Raji (cell line): ENCODE results near the gene SCMH1.

Experiments
- POLR2A ChIP-seq: IDR thresholded peaks from 2 replicates; pipeline ENCODE4 v1.6.1; 2011; ENCODE audit warnings: low read depth, low read length, control low read depth; ENCODE audit not compliant: insufficient read depth

Gene SCMH1

GRCh38 chr1:41144285-41144684 is 97.8 kb downstream of the SCMH1 start:
- no peak for TF ChIP-seq POLR2A

GRCh38 chr1:41138549-41138948 is 103.6 kb downstream of the SCMH1 start:
- no peak for TF ChIP-seq POLR2A

GRCh38 chr1:41135196-41135947 is 106.7 kb downstream of the SCMH1 start:
- no peak for TF ChIP-seq POLR2A

- no peak for TF ChIP-seq POLR2A
These were observed 119.1 kb downstream of the SCMH1 start for GRCh38 chr1:41122851-41123518.

- no peak for TF ChIP-seq POLR2A
These were observed 120.0 kb downstream of the SCMH1 start for GRCh38 chr1:41122148-41122547.

- no peak for TF ChIP-seq POLR2A
These were observed 123.5 kb downstream of the SCMH1 start for GRCh38 chr1:41118645-41119044.

- no peak for TF ChIP-seq POLR2A
These were observed 131.4 kb downstream of the SCMH1 start for GRCh38 chr1:41110736-41111135.

GRCh38 chr1:41110286-41110685 is 131.8 kb downstream of the SCMH1 start:
- TF ChIP-seq POLR2A, result no peak

- no peak for TF ChIP-seq POLR2A
These were observed 132.6 kb downstream of the SCMH1 start for GRCh38 chr1:41109310-41110197.

GRCh38 chr1:41108696-41109275 is 133.3 kb downstream of the SCMH1 start:
- no peak for TF ChIP-seq POLR2A

GRCh38 chr1:41103766-41104165 is 138.3 kb downstream of the SCMH1 start:
- TF ChIP-seq POLR2A, result no peak

GRCh38 chr1:41102653-41103052 is 139.5 kb downstream of the SCMH1 start:
- no peak for TF ChIP-seq POLR2A

GRCh38 chr1:41101950-41102607 is 140.0 kb downstream of the SCMH1 start:
- no peak for TF ChIP-seq POLR2A

GRCh38 chr1:41101076-41101475 is 141.0 kb downstream of the SCMH1 start:
- no peak for TF ChIP-seq POLR2A

GRCh38 chr1:41100170-41100569 is 141.9 kb downstream of the SCMH1 start:
- no peak for TF ChIP-seq POLR2A
